ENCODE results near the gene CCDC154. TPM values are rescaled to one million over a fixed set of nuclear protein-coding genes. Genes with fewer than 3 reads are reported as not detected.

The CCDC154 gene
- total and polyA plus RNA-seq, 10 of the 15 experiments (the other 5 are each of a cell fraction or from before 2014, with no cell fraction given): 0.06 to 0.26 (median 0.25) TPM; not detected in 7

- TF ChIP-seq KAT2A (conservative IDR thresholded peaks at IDR 0.05; ENCODE audit: control insufficient read depth, low read depth, low read length) (no peak), SUZ12 (IDR thresholded peaks at IDR 0.05; ENCODE audit: unreplicated experiment) (no peak), IKZF1 (conservative IDR thresholded peaks at IDR 0.05) (no peak), WRNIP1 (IDR thresholded peaks at IDR 0.05; ENCODE audit: borderline replicate concordance, low read depth, low read length) (no peak), POLR2AphosphoS5 (IDR thresholded peaks at IDR 0.05; ENCODE audit: low read length) (no peak; the same call in 1 of the 2 replicates), HSF1 (IDR thresholded peaks at IDR 0.05; ENCODE audit: low read depth, low read length) (no peak), PKNOX1 (IDR thresholded peaks at IDR 0.05) (no peak), IKZF2 (IDR thresholded peaks at IDR 0.05) (no peak), ZNF384 (IDR thresholded peaks at IDR 0.05; ENCODE audit: borderline replicate concordance, low read depth, low read length) (no peak), RAD21 (IDR thresholded peaks at IDR 0.05; ENCODE audit: insufficient read depth, low read depth, low read length) (no peak), RB1 (IDR thresholded peaks at IDR 0.05; ENCODE audit: borderline replicate concordance) (no peak; the same call in 1 of the 2 replicates), TAF1 (IDR thresholded peaks at IDR 0.05; ENCODE audit: borderline replicate concordance, low read depth, low read length) (peak; percentile 48; the same call in 1 of the 2 replicates), ZNF217 (IDR thresholded peaks at IDR 0.05) (no peak), NR2C2 (IDR thresholded peaks at IDR 0.05; ENCODE audit: borderline replicate concordance, control insufficient read depth, insufficient read length, low read depth) (no peak), MTA3 (IDR thresholded peaks at IDR 0.05; ENCODE audit: borderline replicate concordance, low read length) (no peak), FOS (IDR thresholded peaks at IDR 0.05; ENCODE audit: borderline replicate concordance, extremely low read depth, insufficient read length) (no peak), LARP7 (IDR thresholded peaks at IDR 0.05) (no peak), SIX5 (IDR thresholded peaks at IDR 0.05; ENCODE audit: low read depth, low read length, severe bottlenecking) (no peak)
- TF ChIP-seq, protein P1, sequence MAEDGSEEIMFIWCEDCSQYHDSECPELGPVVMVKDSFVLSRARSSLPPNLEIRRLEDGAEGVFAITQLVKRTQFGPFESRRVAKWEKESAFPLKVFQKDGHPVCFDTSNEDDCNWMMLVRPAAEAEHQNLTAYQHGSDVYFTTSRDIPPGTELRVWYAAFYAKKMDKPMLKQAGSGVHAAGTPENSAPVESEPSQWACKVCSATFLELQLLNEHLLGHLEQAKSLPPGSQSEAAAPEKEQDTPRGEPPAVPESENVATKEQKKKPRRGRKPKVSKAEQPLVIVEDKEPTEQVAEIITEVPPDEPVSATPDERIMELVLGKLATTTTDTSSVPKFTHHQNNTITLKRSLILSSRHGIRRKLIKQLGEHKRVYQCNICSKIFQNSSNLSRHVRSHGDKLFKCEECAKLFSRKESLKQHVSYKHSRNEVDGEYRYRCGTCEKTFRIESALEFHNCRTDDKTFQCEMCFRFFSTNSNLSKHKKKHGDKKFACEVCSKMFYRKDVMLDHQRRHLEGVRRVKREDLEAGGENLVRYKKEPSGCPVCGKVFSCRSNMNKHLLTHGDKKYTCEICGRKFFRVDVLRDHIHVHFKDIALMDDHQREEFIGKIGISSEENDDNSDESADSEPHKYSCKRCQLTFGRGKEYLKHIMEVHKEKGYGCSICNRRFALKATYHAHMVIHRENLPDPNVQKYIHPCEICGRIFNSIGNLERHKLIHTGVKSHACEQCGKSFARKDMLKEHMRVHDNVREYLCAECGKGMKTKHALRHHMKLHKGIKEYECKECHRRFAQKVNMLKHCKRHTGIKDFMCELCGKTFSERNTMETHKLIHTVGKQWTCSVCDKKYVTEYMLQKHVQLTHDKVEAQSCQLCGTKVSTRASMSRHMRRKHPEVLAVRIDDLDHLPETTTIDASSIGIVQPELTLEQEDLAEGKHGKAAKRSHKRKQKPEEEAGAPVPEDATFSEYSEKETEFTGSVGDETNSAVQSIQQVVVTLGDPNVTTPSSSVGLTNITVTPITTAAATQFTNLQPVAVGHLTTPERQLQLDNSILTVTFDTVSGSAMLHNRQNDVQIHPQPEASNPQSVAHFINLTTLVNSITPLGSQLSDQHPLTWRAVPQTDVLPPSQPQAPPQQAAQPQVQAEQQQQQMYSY (CRISPR knock-in tag; IDR thresholded peaks at IDR 0.05): no peak
- TF ChIP-seq, protein P2, sequence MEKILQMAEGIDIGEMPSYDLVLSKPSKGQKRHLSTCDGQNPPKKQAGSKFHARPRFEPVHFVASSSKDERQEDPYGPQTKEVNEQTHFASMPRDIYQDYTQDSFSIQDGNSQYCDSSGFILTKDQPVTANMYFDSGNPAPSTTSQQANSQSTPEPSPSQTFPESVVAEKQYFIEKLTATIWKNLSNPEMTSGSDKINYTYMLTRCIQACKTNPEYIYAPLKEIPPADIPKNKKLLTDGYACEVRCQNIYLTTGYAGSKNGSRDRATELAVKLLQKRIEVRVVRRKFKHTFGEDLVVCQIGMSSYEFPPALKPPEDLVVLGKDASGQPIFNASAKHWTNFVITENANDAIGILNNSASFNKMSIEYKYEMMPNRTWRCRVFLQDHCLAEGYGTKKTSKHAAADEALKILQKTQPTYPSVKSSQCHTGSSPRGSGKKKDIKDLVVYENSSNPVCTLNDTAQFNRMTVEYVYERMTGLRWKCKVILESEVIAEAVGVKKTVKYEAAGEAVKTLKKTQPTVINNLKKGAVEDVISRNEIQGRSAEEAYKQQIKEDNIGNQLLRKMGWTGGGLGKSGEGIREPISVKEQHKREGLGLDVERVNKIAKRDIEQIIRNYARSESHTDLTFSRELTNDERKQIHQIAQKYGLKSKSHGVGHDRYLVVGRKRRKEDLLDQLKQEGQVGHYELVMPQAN (conservative IDR thresholded peaks at IDR 0.05): 0 out of 2 replicates have a peak, but pooled peaks have one; percentile 20
Measured at GRCh38 chr16:1414532-1415260, 29.7 kb downstream of the CCDC154 start, which contains the start of gene UNKL (continued).

Data from GM12878 (cell line).